IPS-18c (cell line): ENCODE measurements around the gene IFT27.

Experiments used
- H3K4me3 ChIP-seq: 2 replicates; pipeline ENCODE4 v1.7.0; 2013; ENCODE audit warnings: low read depth, mild to moderate bottlenecking, low read length, moderate library complexity; ENCODE audit not compliant: insufficient read depth
- H3K9me3 ChIP-seq: one replicate; pipeline ENCODE4 v1.6.1; 2013; ENCODE audit warnings: mild to moderate bottlenecking, low read length, moderate library complexity; ENCODE audit not compliant: control insufficient read depth, insufficient read depth

The IFT27 gene

DNA sequence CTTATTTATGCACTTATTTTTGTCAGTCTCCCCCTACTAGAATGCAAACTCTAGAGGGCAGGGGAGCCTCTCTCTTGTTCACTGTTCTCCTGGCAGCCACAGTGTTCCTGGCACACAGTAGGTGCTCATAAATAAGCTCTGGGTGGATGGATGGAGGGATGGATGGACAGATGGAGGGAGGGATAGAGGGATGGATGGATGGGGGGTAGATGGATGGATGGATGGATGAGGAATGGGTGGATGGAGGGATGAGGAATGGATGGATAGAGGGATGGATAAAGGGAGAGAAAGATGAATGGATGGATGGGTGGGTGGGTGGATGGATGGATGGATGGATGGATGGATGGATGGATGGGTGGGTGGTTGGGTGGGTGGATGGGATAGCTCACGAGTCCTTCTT lies 27.4 kb upstream of the IFT27 start:
- Histone ChIP-seq H3K9me3 (no peaks in the 10 kb centered on the region), H3K4me3 (no peak overlapping the region)

DNA sequence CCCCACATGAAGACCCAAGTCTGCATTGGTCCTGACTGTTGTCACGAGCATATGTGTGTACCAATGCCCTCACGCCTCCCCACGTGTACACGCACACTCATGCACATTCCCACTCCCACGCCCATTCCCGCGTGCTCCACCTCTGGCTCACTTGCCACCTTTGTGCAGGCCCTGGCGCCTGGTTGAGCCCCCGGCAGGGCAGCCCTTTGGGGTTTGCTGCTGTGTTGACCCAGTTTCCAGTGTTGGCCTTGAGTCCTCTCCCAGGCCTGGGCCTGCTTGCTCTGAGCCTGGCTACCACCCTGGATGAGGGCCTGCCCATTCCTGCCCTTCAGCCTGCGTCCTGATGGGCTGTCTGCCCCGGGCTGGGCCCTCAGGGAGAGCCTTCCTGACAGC lies 22.8 kb upstream of the IFT27 start:
- Histone ChIP-seq H3K4me3 (no peak overlapping the region), H3K9me3 (no peaks in the 10 kb centered on the region)

DNA sequence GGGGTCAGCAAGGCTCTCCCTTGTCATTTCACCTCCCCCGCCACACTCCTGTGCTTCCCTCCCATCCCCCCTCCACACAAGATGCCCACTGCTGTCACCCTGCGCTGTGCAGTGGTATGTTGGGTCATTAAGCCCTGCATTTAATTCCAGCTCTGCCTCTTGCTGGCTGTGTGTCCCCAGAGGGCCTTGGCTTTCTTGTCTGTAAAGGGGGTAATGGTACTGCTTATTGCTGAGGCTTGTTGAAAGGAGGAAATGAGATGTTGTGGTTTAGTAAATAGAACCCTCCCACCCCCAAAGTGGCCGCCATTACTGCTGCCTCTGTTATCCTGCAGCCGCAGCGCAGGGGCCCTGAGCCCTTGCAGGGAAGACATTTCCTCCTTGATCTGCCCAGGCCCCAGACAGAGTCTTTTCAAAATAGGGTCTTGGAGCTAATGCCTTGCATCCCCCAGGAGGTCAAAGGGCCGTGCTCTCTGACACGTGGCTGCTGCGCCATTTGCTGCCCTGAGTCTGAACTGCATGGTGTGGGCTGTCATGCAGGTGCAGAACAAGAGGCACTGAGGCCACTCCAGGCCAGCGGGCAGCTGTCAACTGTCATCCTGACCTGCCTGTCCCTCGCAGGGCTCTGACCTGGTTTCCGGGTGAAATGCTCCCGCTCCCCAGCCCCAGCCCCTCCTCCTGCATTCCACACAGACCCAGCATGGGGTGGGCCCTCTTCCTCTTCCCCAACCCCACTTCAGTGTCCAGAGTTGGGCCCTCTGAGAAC lies 22.2 kb upstream of the IFT27 start:
- Histone ChIP-seq H3K9me3 (no peaks in the 10 kb centered on the region), H3K4me3 (peak overlapping the region; percentile 28; the same call in 1 of the 2 replicates)

DNA sequence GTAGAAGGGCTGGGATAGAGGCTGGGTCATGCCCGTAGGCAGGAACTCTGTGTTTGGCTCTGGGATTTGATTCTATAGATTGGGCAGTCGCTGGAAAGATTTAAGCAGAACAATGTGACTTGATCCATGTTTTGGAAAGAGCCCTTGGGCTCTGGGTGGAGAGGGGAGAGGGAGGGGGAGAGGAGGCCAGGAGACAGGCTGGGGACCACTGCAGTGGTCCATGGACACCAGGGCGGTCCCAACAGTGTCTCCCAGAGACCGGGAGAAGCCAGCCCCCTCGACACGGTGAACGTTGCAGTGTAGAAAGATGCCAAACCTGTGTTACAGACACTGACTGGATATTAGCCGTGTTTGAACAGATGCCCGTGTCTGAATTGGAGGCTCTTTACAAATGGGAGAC lies 21.5 kb upstream of the IFT27 start:
- Histone ChIP-seq H3K9me3 (no peaks in the 10 kb centered on the region), H3K4me3 (no peak overlapping the region)

DNA sequence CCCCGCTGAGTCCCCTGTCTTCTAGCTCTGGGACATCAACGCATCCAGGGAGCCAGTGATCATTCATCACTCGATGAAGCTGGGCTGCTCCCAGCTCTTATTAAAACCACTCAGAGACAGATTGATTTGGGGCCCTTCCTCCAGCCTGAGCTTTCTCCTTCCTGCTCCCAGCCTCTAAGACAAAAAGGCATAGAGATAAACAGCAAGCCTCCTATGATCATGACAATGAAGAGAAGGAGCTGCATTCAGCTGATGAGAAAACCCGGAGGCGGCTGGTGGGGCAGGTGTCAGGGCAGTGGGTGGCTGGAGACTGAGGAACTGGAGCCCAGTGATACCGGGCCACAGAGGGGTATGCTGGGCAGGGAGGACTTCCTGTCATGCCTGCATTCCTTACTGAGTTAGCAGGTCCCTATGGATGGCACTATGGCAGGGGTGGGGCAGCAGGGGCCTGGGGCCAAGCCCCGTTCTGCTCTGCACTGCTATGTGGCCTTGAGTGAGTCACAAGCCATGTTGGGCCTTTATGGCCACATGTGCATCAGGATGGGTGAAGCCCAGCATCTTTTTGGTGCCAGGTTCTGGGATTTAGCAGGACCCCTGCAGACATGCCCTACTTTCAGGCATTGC lies 20.7 kb upstream of the IFT27 start:
- H3K9me3 ChIP-seq: no peaks in the 10 kb centered on the region

DNA sequence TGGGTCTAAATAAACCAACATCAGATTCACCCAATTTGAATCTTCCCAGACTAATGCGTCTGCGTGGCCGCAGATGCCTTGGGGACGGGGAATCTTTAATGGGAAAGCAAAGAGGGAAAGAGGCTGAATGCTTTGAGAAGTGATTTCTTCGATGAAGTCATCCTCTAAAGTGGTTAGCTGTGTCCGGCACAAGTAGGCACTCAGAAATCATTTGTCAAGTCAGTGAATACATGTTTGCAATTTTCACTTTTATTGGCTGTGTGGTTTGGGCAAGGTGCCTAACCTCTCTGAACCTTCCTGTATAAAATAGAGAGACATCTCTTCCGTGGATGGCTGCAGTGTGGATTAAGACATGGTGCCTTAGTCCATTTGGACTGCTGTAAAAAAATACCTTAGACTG lies 19.7 kb upstream of the IFT27 start:
- Histone ChIP-seq H3K9me3 (no peaks in the 10 kb centered on the region), H3K4me3 (no peak overlapping the region)

More for the DNA sequence above, 20.7 kb upstream of the IFT27 start:
- no peak overlapping the region for H3K4me3 ChIP-seq

DNA sequence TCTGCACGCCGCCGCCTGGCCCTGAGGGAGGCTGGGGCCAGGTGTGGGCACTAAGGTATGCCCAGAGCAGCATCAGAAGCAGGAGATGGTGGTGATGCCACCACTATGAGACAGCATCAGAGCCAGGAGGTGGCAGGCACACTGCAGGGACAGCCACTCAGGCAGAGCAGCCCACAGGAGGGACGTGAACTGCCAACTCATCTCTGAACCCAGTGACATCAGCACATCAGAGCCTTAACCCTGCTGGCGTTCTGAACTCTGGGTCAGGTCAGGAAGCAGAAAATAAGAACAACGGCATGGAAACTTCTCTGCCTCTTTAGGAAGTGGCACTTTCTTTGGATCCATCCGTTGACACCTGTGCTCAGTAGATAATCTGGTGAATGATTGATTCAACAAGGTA lies 14.7 kb upstream of the IFT27 start:
- H3K9me3 ChIP-seq: no peaks in the 10 kb centered on the region
- H3K4me3 ChIP-seq: no peak overlapping the region

DNA sequence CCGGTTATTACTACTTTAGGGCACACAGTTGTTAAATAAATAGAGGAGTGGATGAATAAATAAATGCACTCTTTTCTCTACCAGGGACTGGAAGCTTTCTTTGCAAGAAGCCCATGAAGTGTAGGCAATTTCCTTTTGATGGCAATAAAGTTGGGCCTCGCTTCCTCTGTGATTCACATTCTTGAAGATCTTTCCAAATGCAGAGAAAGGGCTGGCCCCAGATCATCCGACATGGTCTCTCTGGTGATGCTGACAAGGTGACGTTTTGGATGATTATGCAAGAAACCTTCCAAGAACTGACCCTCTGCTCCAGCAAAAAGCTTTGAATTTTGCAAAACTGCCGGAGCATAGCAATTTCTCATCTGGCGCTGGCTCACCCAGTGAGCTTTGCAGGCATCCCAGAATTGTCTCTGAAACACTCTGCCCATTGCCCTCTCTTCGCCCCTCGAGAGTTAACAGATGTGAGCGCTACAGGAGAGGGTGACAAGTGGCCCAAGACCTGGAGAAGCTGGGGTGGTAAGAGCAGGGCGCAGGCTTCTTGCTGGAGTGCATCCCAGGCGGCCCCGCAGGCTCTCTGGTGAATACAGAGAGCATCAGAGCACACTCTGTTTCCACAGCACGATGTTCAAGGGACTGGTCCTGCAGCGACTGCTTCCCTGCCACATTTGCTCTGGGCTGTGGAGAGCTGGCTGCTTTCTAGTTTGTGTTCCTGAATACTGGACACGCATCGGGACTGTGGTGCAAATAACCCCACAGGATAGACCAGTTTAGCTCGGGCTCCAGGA lies 11.5 kb upstream of the IFT27 start:
- H3K4me3 ChIP-seq: no peak overlapping the region
- H3K9me3 ChIP-seq: no peaks in the 10 kb centered on the region

DNA sequence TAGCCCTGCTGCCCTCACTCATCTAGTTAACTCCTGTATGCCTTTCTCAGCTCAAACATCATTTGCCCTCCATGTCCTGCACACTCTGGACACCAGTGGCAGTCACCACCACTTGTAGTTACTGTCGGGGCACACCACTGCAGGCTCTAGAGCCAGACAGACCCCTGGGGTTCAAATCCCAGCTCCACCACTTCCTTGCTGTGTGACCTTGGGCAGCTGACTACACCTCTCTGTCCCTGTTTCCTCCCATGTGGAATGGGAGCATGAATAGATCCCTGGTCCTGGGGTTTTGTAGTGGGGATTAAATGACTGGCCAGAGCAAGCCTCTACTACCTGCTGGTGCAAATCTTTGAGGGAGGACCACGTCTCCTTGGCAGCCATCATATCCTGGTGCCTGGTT lies 7.8 kb upstream of the IFT27 start:
- no peaks in the 10 kb centered on the region for H3K9me3 ChIP-seq
- no peak overlapping the region for H3K4me3 ChIP-seq

DNA sequence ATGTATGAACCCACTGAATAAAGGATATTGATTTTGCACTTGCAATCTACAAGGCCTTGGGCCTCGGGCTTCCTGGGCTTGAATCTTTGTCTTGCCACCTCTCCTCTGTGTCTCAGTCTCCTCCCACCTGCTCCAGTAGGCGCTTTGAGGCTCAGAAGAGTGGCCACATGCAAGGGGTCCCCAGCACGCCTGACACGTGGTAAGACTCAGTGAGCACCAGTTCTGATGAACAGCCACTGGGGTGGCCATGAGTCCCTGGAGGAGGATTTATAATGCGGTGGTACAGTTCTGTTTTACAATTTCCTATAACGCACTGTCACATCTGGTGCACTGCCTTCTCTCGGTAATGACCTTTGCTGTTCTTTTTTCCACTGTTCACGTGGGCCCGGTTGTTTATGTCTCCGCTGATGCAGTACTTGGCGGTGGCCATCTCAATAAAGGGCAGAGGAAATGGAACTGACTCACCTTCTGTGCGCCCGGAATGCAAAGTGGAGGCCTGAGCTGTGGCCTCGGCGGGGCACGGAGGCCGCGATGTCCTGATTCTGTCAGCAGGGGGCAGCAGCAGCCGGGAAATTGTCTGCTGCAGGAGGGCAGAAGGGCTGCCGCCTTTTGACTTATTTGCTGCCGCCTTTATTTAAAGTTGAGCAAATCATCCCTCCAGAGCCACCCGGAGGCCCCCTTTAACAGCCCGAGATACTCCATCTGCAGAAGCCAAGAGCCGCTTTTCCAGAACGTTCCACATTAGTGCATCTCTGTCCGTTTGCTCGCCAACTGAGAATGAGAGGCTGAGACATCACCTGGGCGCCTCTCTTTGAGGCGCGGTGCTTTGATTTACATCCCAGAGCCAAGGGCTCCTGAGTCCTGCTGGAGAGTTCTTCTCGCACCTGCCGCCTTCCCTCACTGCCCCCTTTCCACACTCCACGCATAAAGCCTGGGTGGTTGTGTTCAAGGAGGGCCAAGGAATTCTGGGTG lies 6.0 kb upstream of the IFT27 start:
- Histone ChIP-seq H3K4me3 (no peak overlapping the region), H3K9me3 (peaks cover 3% of the 10 kb centered on the region)

DNA sequence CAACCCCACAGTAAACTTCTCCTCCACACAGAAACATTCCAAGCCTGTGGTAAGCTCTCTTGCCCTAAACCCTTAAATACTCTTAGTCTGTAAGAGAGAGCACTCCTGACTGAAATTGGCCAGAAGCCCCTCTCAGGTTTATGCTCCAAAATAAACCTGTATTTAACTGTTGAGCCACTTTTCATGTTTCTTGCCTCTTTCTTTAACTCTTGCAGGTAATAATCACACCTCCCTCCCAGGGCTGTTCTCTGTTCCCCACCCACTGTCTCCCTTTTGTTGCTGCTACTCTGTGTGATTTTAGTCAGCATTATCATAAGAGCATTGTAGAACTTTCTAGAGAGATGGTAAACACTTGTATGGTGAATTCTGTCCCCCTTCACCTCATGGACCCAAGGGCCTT lies 2.1 kb upstream of the IFT27 start:
- H3K4me3 ChIP-seq: no peak overlapping the region
- H3K9me3 ChIP-seq: peaks cover 3% of the 10 kb centered on the region

DNA sequence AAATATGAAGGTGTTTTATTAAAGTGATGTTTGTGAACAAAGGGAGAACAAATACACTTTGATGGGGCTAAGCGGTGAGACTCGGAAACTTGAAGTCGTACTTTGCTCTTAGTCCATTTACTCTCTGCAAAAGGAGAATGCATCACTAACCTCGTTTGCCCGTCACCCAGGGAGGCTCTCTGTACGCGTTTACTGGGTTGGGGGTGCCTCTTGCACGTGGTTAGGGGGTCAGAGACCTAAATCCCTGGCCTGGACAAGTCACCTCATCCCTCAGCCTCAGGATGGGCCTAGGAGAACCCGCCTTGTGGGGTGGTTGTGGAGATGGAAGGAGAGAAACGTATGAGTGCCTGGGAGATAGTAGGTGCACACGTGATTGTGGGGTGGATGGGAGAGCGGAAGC lies 803 bp upstream of the IFT27 start:
- peak overlapping the region; percentile 4; the same call in 1 of the 2 replicates for H3K4me3 ChIP-seq
- H3K9me3 ChIP-seq: peaks cover 3% of the 10 kb centered on the region

DNA sequence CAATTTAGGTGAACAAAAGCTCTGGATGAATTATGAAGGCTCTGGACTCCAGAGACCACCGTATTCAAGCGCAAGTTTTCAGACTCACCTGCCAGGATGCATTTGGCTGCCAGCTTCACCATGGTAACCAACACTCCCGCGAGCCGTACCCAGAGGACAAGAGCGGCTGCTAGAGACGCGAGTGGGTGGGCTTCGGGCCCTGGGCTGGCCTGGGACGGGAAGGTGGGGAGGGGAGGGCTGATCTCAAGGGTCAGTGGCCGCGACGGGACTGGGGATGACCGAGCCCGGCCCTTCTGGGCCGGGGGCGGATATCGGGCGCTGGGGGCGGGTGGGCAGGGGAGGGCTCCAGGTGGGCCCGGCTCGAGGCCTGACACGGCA lies 344 bp downstream of the IFT27 start:
- Histone ChIP-seq H3K4me3 (peak overlapping the region; percentile 84), H3K9me3 (peaks cover 3% of the 10 kb centered on the region)

DNA sequence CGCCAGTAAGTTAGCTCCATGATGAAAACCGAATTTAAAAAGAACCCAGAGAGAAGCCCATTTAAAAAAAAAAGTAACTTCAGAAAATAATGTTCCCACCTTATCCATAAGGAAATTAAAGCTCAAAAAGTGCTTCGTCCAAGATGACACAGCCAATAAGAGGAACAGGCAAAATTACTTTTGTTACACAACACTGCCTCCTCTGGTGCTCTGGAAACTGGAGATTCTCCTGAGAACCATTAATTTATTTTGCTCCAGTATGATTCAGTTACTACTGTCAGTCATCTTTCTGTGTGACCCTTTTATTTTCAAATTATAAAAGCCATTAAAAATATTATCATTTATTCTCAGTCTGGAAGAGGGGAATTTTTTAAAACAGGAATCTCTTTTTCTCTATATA lies 2.0 kb downstream of the IFT27 start:
- Histone ChIP-seq H3K4me3 (no peak overlapping the region), H3K9me3 (peaks cover 3% of the 10 kb centered on the region)

DNA sequence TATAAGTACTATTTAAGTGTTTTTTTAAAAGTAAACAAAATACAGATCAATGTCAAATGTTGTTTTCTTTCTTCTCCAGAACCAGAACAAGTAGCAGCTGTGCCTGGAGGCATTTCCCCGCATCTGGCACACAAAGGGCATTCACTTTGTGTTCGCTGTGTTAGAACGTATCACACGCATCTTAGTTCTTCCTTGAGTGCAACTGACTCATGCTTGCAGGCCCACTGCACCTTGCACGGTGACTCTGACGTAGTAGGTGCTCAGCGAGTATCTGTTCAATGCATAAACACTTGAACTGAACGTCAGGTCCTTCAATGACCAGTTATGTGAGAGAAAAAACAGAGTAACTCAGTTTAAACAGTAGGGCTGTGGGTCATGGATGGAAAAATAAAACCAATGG lies 3.5 kb downstream of the IFT27 start:
- peaks cover 1% of the 10 kb centered on the region for H3K9me3 ChIP-seq
- no peak overlapping the region for H3K4me3 ChIP-seq

DNA sequence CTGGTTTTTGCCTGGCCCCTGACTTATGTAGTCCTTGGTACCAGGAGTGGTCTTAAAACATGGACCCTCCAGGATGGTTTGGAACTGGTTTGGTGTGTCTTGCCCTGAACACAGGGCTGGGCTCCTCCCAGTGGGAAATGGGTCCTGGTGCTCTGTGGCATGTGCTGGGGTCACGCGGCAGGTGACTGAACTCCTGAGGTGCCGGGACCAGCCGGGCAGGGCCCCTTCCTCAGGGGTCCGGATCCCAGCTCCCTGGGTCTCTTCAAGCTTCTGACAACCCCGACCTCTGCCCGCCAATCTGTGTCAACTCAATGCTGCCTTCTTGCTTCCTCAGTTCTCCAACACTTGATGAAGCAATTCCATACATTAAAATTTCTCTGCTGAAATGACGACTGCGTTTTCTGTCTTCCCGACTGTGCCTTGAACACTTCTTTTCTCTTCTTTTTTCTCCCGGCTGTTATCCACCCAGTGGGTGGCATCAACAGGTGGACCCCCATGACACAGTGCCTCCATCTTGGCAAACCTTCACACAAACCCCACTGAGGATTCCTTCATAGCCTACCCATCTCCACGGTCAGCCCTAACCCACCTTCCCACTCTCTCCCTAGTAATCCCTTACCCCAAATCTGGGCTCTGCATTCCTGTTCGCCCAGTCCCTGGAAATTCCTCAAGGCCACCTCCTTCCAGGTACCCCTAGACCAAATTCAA lies 4.4 kb downstream of the IFT27 start:
- no peak overlapping the region for H3K4me3 ChIP-seq
- no peaks in the 10 kb centered on the region for H3K9me3 ChIP-seq
